ENCODE data around the gene SEMA7A. TPM values are rescaled to one million over a fixed set of nuclear protein-coding genes. Genes with fewer than 3 reads are reported as not detected.

The SEMA7A gene
- total RNA-seq, 1 experiment from 2014 or later = 38.1 TPM

DNA sequence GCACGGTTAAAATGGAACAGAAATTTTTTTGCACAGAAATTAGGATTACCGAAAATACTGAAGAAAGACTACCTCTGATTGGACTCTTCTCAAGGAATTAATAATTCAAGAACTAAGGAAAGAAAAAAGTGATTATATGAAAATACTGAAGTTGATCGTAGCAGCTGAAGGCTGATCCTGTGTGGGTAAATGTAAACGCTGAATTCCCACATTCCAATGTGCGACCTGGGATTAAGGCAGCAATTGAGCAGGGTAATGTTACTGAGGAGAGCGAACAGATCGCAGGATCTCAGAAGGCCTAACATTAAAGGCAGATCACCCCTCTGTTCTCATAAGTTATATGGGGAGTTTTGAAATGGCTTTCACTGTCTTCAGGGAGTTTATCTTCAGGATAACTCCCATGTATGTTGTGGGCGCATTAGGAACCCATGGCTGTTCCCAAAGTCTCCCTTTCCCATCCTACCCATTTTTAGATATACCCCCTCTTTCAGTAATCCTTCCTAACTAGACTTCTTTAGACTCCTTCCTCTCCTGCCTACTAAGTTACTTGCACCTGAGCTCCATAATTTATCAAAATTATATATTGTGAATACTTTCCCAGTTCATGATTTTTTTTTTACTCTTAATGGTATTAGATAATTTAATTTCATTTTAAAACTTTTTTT, 28.2 kb upstream of the SEMA7A start:
- ChIA-PET CTCF (interaction anchor here (1.2 to 1.7 kb wide), 4 partner anchors 21 to 80 kb away, joined by 6 to 11 read pairs (median 8); no protein-coding TSS in a partner anchor), POLR2A (interaction anchor here (1.6 to 2.3 kb wide), 2 partner anchors 16 to 79 kb away, joined by 7 to 15 read pairs; no protein-coding TSS in a partner anchor)
- BruUV-seq (replicated peaks) = no TSS peak
- Histone ChIP-seq H3K4me1 (peaks cover 13% of the 10 kb centered on the region; the same call in 1 of the 2 replicates), H3K27me3 (replicated peaks; ENCODE audit: control insufficient read depth, insufficient read depth, low read length) (no peaks in the 10 kb centered on the region), H3K4me3 (ENCODE audit: low read depth, low read length) (peak overlapping the region; percentile 51), H3K9me3 (no peaks in the 10 kb centered on the region), H3K36me3 (ENCODE audit: control insufficient read depth, insufficient read depth, low read length) (no peaks in the 10 kb centered on the region)
- H3K36me3 Mint-ChIP-seq (ENCODE audit: insufficient read depth, unreplicated experiment) = peaks cover 19% of the 10 kb centered on the region
- DNase-seq = no peak
- no peaks in the 10 kb centered on the region for H3K27me3 Mint-ChIP-seq (ENCODE audit: insufficient read depth, unreplicated experiment)
- TF ChIP-seq, protein P1, sequence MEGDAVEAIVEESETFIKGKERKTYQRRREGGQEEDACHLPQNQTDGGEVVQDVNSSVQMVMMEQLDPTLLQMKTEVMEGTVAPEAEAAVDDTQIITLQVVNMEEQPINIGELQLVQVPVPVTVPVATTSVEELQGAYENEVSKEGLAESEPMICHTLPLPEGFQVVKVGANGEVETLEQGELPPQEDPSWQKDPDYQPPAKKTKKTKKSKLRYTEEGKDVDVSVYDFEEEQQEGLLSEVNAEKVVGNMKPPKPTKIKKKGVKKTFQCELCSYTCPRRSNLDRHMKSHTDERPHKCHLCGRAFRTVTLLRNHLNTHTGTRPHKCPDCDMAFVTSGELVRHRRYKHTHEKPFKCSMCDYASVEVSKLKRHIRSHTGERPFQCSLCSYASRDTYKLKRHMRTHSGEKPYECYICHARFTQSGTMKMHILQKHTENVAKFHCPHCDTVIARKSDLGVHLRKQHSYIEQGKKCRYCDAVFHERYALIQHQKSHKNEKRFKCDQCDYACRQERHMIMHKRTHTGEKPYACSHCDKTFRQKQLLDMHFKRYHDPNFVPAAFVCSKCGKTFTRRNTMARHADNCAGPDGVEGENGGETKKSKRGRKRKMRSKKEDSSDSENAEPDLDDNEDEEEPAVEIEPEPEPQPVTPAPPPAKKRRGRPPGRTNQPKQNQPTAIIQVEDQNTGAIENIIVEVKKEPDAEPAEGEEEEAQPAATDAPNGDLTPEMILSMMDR (IDR thresholded peaks at IDR 0.05; ENCODE audit: insufficient read depth in 1 of 2, low read depth in 1 of 2, low read length in 1 of 2, severe bottlenecking in 1 of 2, unreplicated experiment in 1 of 2) = no peak
- peak overlapping the region; percentile 74 for H3K27ac Mint-ChIP-seq (ENCODE audit: unreplicated experiment)
- H3K4me1 Mint-ChIP-seq (ENCODE audit: low read depth, unreplicated experiment) = peaks cover 28% of the 10 kb centered on the region
- intact Hi-C loops (cut with micrococcal nuclease; ENCODE audit: unreplicated experiment) = loop anchor here (1.0 to 2.0 kb wide), 2 partner anchors 19 to 73 kb away; no protein-coding TSS in a partner anchor
- H3K4me3 Mint-ChIP-seq (ENCODE audit: unreplicated experiment) = peak overlapping the region; percentile 92
- H3K9me3 Mint-ChIP-seq (ENCODE audit: unreplicated experiment) = peaks cover 9% of the 10 kb centered on the region

DNA sequence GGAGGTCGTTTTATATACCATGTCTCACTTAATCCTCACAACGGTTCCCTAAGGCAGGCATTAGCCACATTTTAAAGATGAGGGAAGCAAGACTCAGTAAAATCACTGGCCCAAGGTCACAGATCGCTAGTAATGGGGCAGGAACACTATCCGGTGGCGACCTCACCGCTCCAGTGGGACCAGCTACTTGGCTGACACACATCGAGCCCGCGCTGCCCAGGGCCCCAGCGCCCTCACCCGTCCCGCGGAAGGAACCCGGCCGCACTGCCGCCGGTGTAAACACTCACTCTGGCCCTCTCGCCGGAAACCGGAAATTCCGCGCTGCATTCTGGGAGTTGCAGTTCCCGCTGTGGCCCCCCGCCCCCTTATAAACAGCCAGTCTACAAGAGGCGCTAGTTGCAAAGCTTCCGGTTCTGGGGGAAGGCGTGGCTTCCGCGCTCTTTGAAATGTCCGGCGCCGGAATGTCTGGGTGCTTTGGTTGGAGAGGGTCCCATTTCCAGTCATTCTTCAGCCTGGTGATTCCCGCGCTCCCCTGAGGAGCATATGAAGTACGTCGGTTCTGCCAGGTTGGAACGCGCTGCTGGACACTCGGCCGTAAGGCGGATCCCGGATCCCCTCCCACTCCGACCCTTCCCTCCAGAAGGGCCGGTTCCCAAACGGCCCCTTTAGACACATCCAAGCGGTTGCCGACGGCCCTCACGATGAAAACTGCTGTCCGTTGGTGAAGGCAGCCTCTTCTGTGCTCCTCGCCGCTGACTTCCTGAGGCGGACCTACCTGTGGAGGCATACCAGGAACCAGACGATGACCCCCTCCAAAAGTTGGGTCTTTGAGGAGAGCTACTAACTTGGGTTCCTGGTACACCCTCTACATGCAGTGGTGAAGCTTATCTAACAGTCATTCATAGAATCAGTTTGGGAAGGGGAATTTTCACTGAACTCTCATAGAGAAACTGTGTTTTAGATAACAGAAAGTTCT, 27.4 kb upstream of the SEMA7A start, which contains the start of gene UBL7:
Gene UBL7, minus strand, starts transcription at position 290 of the 976 bp plus-strand sequence. CDS start 2,293 bp downstream, outside the sequence.
- TF ChIP-seq, protein P1 (IDR thresholded peaks at IDR 0.05; ENCODE audit: insufficient read depth in 1 of 2, low read depth in 1 of 2, low read length in 1 of 2, severe bottlenecking in 1 of 2, unreplicated experiment in 1 of 2) = peak in 1 of 2 experiments; percentile 51
- H3K27me3 ChIP-seq (replicated peaks; ENCODE audit: control insufficient read depth, insufficient read depth, low read length) = no peaks in the 10 kb centered on the region
- DNase-seq = peak; percentile 97
- intact Hi-C loops (cut with micrococcal nuclease; ENCODE audit: unreplicated experiment) = loop anchor here (1.0 to 2.0 kb wide), 2 partner anchors 18 to 72 kb away; no protein-coding TSS in a partner anchor
- H3K27ac Mint-ChIP-seq (ENCODE audit: unreplicated experiment) = peak within 1 kb of the TSS; percentile 74
- H3K4me1 Mint-ChIP-seq (ENCODE audit: low read depth, unreplicated experiment) = peaks cover 28% of the 10 kb centered on the region
- H3K9me3 Mint-ChIP-seq (ENCODE audit: unreplicated experiment) = peaks cover 9% of the 10 kb centered on the region
- no peaks in the 10 kb centered on the region for H3K27me3 Mint-ChIP-seq (ENCODE audit: insufficient read depth, unreplicated experiment)
- peaks cover 21% of the 10 kb centered on the region for H3K36me3 Mint-ChIP-seq (ENCODE audit: insufficient read depth, unreplicated experiment)
- ChIA-PET POLR2A (interaction anchor here (0.6 to 2.3 kb wide), 10 partner anchors 10 to 197 kb away, joined by 3 to 15 read pairs (median 4); partner anchors contain the start of gene SEMA7A), CTCF (interaction anchor here (0.7 to 1.7 kb wide), 17 partner anchors 12 to 147 kb away, joined by 3 to 14 read pairs (median 5); partner anchors contain the start of gene ARID3B)
- no peaks in the 10 kb centered on the region for H3K36me3 ChIP-seq (ENCODE audit: control insufficient read depth, insufficient read depth, low read length)
- TSS peak; percentile 84 for BruUV-seq (replicated peaks)
- peak within 1 kb of the TSS; percentile 51 for H3K4me3 ChIP-seq (ENCODE audit: low read depth, low read length)
- peaks cover 13% of the 10 kb centered on the region; the same call in 1 of the 2 replicates for H3K4me1 ChIP-seq
- H3K4me3 Mint-ChIP-seq (ENCODE audit: unreplicated experiment) = peak within 1 kb of the TSS; percentile 92
- H3K9me3 ChIP-seq = no peaks in the 10 kb centered on the region

All from Caco-2 (cell line).